ENCODE results near the gene SPATA31D1.

SPATA31D1 gene

GRCh38 chr9:82021198-82021597 lies 32.6 kb downstream of the SPATA31D1 start:
- no peak for DNase-seq (ENCODE audit: low read depth in 2 of 2, low spot score in 1 of 2)

- DNase-seq (ENCODE audit: low read depth in 2 of 2, low spot score in 1 of 2) = no peak
These were observed 33.5 kb downstream of the SPATA31D1 start for GRCh38 chr9:82022121-82022520.

- no peak for DNase-seq (ENCODE audit: low read depth in 2 of 2, low spot score in 1 of 2)
These were observed 36.3 kb downstream of the SPATA31D1 start for GRCh38 chr9:82024908-82025307.

DNA sequence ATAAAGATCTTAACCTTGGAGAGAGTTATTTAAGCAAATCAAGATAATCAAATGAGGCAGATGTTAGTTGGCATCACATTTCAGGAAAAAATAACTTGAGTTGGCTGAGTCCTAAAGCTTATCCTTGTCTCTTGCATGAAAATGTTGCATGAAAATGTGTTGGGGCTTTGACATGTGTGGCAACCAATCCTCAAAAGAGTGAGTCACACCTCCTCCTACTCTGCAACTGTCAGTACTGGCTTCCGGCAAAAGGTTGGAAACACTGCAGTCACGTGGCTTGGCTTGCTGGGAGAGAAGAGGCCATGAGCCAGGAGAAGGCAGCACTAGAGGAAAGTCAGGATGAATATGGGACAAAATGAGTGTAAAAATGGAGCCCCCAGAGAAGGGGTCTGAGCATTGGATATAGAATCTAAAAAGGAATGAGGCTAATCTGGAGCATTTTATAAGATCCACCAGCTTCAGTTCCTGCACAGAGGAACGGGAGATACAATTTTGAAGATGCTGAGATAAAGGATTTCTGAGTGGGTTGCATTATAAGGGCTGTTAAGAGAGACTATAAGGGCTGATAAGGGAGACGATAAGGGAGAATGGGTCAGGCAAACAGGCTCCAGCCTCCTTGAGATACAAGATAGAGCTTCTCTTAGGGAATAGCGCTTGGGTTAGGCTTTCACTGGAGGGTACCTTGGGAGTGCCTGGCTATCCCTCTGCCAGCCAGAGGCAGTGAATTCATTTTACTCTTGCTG lies 43.1 kb downstream of the SPATA31D1 start:
- no peak for DNase-seq (ENCODE audit: low read depth in 2 of 2, low spot score in 1 of 2)

- no peak for DNase-seq (ENCODE audit: low read depth in 2 of 2, low spot score in 1 of 2)
These were observed 46.6 kb downstream of the SPATA31D1 start for GRCh38 chr9:82034956-82035731.

GRCh38 chr9:82036086-82036485 lies 47.5 kb downstream of the SPATA31D1 start:
- DNase-seq (ENCODE audit: low read depth in 2 of 2, low spot score in 1 of 2) = no peak

- DNase-seq (ENCODE audit: low read depth in 2 of 2, low spot score in 1 of 2) = no peak
These were observed 48.6 kb downstream of the SPATA31D1 start for GRCh38 chr9:82037126-82037525.

DNA sequence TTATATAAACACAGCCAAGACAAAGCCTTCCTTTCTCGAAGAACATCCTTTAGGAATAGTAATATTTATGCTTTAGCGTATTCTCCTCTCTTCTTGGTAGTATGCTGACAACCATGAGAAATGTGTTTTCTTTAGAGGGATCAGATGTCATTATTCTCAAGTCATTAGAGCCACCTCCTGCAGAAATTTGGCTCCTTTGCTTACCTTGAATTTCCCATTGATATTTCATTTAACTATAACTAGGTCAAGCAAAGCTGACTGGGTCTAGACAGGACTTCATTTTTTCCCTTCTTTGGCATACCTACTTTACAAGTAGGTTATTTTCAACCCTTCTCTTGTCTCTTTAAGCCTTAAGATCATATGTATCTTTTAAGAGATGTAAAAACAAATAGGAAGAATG lies 50.3 kb downstream of the SPATA31D1 start:
- DNase-seq (ENCODE audit: low read depth in 2 of 2, low spot score in 1 of 2) = no peak
